Chondrocyte (in vitro differentiated cells): Measurements from ENCODE around the gene MTFMT. TPM values are rescaled to one million over a fixed set of nuclear protein-coding genes. Genes with fewer than 3 reads are reported as not detected.
A peak's percentile ranks its signal among the peaks of the same experiment; 100 is the strongest.

Experiments used
- DNase-seq: peaks from one replicate; pipeline ENCODE4 v3.0.0; 2021; ENCODE audit warnings: mixed read lengths, low spot score
- H3K27ac Mint-ChIP-seq: one replicate; pipeline ENCODE4 v1.8.0; 2021; ENCODE audit warnings: mild to moderate bottlenecking, moderate library complexity, mixed read lengths; ENCODE audit not compliant: unreplicated experiment
- H3K27me3 Mint-ChIP-seq: 2 replicates; pipeline ENCODE4 v1.8.0; 2021; ENCODE audit warnings: low read depth, mixed read lengths
- H3K36me3 Mint-ChIP-seq: 2 replicates; pipeline ENCODE4 v1.8.0; 2021; ENCODE audit warnings: low read depth, mixed read lengths
- H3K4me1 Mint-ChIP-seq: 2 replicates; pipeline ENCODE4 v1.8.0; 2021; ENCODE audit warnings: low read depth, mild to moderate bottlenecking, mixed read lengths
- H3K4me3 Mint-ChIP-seq: one replicate; pipeline ENCODE4 v1.8.0; 2021; ENCODE audit warnings: mild to moderate bottlenecking, moderate library complexity, mixed read lengths; ENCODE audit not compliant: unreplicated experiment
- H3K9me3 Mint-ChIP-seq: 2 replicates; pipeline ENCODE4 v1.8.0; 2021; ENCODE audit warnings: low read depth, mixed read lengths
- CTCF ChIP-seq: fragments of 200-600 bp; sonication (generic); IDR thresholded peaks from 2 replicates; pipeline ENCODE4 v1.5.0; 2021; ENCODE audit warnings: antibody characterized with exemption, mild to moderate bottlenecking, moderate library complexity
- total RNA-seq: library from RNA; stranded (reverse); gene quantifications from 3 replicates; pipeline ENCODE4 v1.2.1, GENCODE V29; 2021

The MTFMT gene
- total RNA-seq, 1 donor from 2014 or later, result 13.4 TPM

GRCh38 chr15:65032801-65033537 is 3.5 kb upstream of the MTFMT start:
- Mint-ChIP-seq H3K27ac (no peak overlapping the region), H3K36me3 (no peaks in the 10 kb centered on the region), H3K27me3 (no peaks in the 10 kb centered on the region), H3K4me3 (no peak overlapping the region), H3K4me1 (peaks cover 14% of the 10 kb centered on the region), H3K9me3 (no peaks in the 10 kb centered on the region)
- no peak for DNase-seq
- TF ChIP-seq CTCF, result peak; percentile 78

GRCh38 chr15:65029736-65030208 is 333 bp upstream of the MTFMT start:
- H3K27ac Mint-ChIP-seq, result no peak overlapping the region
- peaks cover 24% of the 10 kb centered on the region for H3K4me1 Mint-ChIP-seq
- no peak for DNase-seq
- no peaks in the 10 kb centered on the region for H3K27me3 Mint-ChIP-seq
- H3K4me3 Mint-ChIP-seq, result peak overlapping the region; percentile 80
- H3K36me3 Mint-ChIP-seq, result peaks cover 9% of the 10 kb centered on the region
- no peaks in the 10 kb centered on the region for H3K9me3 Mint-ChIP-seq
- no peak for TF ChIP-seq CTCF

DNA sequence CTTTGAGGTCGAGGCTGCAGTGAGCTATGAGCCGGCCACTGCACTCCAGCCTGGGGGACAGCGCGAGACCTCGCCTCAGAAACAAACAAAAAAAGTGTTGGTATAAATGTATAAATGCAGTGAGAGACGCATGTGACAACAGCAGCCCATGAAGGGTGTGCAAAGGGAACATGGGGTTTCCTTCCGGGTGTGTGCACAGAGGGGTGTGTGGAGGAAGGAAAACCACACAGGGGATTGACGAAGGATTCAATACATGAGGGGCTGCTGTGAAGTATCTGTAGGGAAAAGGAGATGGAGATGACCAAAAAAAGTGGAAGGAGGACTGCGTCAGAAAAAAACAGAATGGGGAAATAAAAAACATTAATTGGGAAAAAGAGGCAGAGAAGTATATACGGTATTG is 1.1 kb downstream of the MTFMT start:
- TF ChIP-seq CTCF, result no peak
- Mint-ChIP-seq H3K4me1 (peaks cover 21% of the 10 kb centered on the region), H3K9me3 (no peaks in the 10 kb centered on the region), H3K4me3 (peak overlapping the region; percentile 80), H3K27ac (peak overlapping the region; percentile 64), H3K36me3 (peaks cover 13% of the 10 kb centered on the region), H3K27me3 (no peaks in the 10 kb centered on the region)
- no peak for DNase-seq

- TF ChIP-seq CTCF, result no peak
- Mint-ChIP-seq H3K27ac (no peak overlapping the region), H3K36me3 (peaks cover 15% of the 10 kb centered on the region), H3K4me3 (no peak overlapping the region), H3K4me1 (peaks cover 18% of the 10 kb centered on the region), H3K27me3 (no peaks in the 10 kb centered on the region), H3K9me3 (no peaks in the 10 kb centered on the region)
- DNase-seq, result no peak
These were observed 1.8 kb downstream of the MTFMT start for GRCh38 chr15:65027593-65027992.

- no peak overlapping the region for H3K27ac Mint-ChIP-seq
- H3K9me3 Mint-ChIP-seq, result no peaks in the 10 kb centered on the region
- DNase-seq, result no peak
- H3K4me1 Mint-ChIP-seq, result peaks cover 18% of the 10 kb centered on the region
- no peaks in the 10 kb centered on the region for H3K27me3 Mint-ChIP-seq
- H3K36me3 Mint-ChIP-seq, result peaks cover 15% of the 10 kb centered on the region
- H3K4me3 Mint-ChIP-seq, result no peak overlapping the region
- TF ChIP-seq CTCF, result no peak
These were observed 2.7 kb downstream of the MTFMT start for GRCh38 chr15:65026756-65027155.
